Stimulated activated CD4-positive, alpha-beta T cell treated with anti-CD3 and anti-CD28 coated beads, TNF-alpha, amount 100 ng/mL, for 1 hour (primary cell): Measurements from ENCODE around the gene ST6GALNAC6.
"Not testable (repeated sequence)": the region's sequence is repeated elsewhere in the genome, so short reads cannot be mapped to it uniquely, and the experiment has no call there.

Experiments used
- DNase-seq, 3 donors: peaks; one replicate each; pipeline ENCODE4 v3.0.0-alpha.2; 2020; ENCODE audit warnings: low read depth in 3 of 3, low spot score in 1 of 3

The ST6GALNAC6 gene

DNA sequence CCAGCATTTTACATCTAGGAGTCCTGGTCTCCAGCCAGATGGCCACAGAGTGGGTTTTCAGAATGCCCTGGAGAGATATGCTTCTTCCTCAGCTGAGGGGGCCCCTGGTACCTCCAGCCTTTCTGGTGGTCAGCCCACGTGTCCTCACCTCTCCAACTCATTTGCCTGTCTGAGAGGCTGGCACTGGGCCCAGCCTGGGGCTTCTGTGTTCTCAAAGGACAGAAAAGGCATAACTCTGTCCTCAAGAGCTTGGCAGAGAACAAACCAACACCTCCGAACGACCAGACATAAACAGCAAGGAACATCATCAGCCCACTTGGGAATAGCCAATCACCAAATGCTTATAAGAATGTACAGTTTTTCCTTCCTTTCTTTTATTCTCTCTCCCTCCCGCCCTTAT lies 62.1 kb downstream of the ST6GALNAC6 start:
- DNase-seq, result no peak

- DNase-seq, result not testable (repeated sequence)
These were observed 62.8 kb downstream of the ST6GALNAC6 start for GRCh38 chr9:127836561-127836960.

- no peak for DNase-seq
These were observed 63.3 kb downstream of the ST6GALNAC6 start for GRCh38 chr9:127835991-127836516.
